ENCODE results near the gene KIF2C. TPM values are rescaled to one million over a fixed set of nuclear protein-coding genes. Genes with fewer than 3 reads are reported as not detected.
"Not testable (repeated sequence)": the region's sequence is repeated elsewhere in the genome, so short reads cannot be mapped to it uniquely, and the experiment has no call there.

Gene KIF2C
- total RNA-seq: 70.5 and 74.9 TPM in 2 replicates

DNA sequence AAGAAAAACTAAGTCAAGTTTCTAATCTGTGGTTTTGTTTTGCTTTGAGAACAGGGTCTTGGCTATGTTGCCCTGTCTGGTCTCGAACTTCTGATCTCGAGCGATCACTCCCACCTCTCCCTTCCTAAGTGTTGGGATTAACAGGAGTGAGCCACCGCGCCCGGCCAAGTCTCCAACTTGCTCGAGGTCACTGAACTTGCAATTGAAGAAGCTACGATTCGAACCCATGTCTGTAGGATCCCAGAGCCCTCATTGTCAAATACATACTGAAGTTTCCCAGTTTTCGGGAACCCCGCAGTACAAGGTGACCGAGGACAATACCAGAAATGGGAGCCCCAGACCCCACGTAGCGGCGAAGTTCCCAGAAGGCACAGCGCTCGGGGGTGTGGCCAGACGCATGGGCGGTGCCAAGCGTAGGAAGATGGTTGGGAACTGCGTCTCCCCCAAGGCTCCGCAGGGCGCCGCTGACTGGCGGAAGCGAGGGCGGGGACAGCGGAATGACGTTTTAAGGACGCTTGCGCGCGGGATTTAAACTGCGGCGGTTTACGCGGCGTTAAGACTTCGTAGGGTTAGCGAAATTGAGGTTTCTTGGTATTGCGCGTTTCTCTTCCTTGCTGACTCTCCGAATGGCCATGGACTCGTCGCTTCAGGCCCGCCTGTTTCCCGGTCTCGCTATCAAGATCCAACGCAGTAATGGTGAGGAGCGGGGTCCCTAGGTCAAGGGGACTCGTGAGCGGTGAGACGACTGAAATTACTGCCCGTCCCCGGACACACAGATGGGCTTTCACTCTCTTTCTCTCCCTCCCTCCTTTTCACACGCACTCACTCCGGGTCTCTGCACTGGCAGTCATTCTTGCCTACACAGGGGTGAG is at the start of gene KIF2C:
KIF2C (plus strand) TSS at position 531 of the 872 bp plus-strand sequence; CDS start at position 627, 96 bp downstream.
- intact Hi-C loops (cut with micrococcal nuclease): loop anchor here (1.0 to 2.0 kb wide), 11 partner anchors 8 to 947 kb away; partner anchors contain the start of genes AKR1A1, ARMH1, GPBP1L1 and MUTYH

DNA sequence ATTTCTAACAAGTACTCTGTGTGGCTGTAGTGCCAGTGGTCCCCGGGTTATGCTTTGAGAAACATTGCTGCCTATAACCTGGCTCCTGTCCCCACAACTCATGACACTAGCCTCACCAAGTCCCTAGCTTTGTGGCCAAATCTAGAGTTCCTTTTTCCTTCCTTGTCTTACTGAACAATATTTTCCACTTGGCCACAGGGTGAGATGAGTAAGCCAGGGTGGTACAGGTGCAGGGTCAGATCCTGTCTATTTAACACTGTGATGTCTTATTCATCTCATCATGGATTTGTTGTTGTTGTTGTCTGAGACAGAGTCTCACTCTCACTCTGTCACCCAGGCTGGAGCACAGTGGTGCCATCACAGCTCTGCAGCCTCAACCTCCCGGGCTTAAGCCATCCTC is 46.5 kb upstream of the KIF2C start:
- intact Hi-C loops (cut with micrococcal nuclease): no loop called here

DNA sequence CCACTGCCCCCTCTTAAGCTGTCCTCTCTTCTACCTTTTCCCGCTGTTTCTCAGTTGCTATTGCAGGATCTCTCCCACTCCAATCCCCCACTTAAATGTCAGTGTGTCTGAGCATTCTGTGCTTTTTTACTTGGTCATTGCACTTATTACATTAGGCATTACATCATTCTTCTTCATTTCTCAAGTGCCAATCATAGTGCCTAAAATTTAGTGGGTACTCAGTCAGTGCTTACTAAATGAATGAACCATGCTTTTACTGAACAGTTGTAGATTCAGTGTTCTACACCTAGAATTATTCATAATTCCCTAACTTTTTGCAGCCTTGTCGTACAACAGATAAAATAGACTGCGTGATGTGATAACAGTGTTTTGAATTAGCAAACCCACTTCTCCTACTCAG is 45.7 kb upstream of the KIF2C start:
- intact Hi-C loops (cut with micrococcal nuclease): no loop called here

DNA sequence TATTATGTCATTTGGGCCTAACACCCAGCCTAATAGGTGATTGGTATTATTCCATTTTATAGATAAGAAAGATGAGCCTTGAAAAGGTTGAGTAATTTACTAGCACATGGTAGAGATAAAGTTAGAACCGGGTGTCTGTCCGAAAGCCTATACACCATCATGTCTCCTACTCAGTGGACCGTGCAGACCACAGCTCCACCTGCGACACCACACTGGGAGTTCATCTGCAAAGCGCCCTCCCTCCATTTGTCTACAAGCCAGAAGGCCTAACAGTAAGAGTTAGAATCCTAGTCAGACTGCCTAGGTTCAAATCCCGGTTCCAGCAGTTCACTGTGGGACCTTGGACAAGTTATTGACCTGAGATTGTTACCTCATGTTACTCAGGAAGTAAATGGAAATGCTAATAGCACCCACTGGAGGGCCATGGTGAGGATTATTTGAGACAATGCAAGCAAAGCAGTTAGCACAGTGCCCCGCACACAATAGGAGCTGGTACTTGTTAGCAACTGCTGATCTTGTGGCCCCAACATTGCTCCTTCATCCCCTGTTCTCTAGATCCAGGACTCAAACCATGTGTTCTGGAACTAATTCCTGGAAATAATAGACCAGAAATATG is 44.7 kb upstream of the KIF2C start:
- intact Hi-C loops (cut with micrococcal nuclease): no loop called here

DNA sequence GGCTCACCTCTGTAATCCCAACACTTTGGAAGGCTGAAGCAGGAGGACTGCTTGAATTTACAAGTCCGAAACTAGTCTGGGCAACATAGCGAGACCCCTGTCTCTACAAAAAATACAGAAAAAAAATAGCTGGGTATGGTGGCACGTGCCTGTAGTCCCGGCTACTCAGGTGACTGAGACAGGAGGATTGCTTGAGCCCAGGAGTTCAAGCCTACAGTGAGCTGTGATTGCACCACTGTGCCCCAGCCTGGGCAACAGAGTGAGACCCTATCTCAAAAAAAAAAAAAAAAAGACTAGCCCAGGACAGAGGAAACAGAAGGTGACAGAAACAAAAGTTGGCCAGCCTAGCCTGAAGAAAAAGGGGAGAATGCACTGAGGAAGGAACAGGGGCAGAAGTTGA is 44.0 kb upstream of the KIF2C start:
- intact Hi-C loops (cut with micrococcal nuclease): no loop called here

DNA sequence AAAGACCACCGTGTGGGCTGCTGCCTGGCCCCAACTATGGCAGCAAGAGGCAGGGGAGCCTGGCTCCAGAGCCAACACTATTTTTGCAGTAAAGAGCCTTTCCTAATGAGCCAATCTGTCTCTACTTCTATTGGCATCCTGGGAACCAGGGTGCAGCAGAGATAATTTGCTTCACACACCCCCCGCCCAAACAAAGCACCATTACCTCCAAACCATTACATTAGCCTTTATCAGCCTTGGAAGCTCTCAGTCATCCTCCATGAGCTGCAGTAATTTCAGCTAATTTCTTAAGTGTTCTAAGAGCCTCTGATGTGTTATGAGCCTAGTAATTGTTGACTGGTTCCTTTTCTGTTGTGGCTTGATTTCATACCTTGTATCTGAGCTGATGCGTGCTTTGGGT is 43.5 kb upstream of the KIF2C start:
- intact Hi-C loops (cut with micrococcal nuclease): no loop called here

DNA sequence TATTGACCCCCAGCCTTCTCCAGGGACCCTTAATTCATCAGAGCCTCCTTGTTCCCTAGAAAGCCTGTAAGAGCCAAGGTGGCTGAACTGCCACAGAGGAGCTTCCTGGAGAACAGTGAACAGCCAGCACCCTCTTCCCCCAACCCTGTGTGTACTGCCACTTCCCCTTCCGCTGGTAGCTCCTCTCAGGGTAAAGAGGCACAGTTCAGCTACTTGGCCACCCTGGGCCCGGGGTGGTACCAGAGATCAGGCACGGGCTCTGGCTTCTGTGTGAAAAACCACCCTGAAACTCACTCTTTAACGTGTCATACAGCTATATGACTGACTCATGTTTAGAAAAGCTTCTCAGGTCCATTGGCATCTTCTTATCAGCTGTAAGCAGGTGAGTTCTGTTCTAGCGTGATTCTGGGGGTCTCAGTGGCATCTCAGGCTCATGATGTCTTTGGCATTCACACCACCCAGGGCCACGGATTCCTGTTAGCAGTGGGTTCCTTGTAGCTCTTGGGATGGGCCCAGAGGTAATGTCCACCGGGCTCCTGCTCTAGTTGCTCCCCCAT is 42.8 kb upstream of the KIF2C start:
- intact Hi-C loops (cut with micrococcal nuclease): no loop called here

DNA sequence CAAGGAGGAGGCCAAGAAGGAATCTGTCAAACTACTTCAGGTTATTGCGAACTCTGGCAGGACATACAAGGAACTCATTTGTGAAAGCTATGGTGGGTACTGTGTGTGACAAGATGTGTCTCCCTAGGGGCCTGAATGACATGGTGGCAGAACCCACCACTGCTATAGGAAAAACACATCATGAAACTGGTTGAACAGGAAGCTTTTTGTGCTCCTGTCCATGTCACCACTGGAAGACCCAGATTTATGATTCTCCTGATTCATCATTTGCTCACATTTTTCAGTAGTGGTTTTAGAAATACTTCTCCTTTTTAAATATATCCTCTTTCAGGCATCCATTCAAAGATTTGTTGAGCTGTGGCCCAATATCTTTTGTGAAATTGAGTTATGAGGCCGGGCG is 41.5 kb upstream of the KIF2C start:
- intact Hi-C loops (cut with micrococcal nuclease): no loop called here

DNA sequence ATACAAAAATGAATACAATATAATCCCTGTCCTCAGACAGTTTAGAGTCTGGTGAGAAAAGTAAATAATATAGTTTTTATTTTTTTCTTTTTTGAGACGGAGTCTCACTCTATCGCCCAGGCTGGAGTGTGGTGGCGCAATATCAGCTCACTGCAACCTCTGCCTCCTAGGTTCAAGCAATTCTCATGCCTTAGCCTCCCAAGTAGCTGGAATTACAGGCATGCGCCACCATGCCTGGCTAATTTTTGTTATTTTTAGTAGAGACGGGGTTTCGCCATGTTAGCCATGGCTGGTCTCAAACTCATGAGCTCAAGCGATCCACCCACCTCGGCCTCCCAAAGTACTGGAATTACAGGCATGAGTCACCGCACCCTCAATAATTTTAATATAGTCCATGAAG is 40.3 kb upstream of the KIF2C start:
- intact Hi-C loops (cut with micrococcal nuclease): not testable (repeated sequence)

DNA sequence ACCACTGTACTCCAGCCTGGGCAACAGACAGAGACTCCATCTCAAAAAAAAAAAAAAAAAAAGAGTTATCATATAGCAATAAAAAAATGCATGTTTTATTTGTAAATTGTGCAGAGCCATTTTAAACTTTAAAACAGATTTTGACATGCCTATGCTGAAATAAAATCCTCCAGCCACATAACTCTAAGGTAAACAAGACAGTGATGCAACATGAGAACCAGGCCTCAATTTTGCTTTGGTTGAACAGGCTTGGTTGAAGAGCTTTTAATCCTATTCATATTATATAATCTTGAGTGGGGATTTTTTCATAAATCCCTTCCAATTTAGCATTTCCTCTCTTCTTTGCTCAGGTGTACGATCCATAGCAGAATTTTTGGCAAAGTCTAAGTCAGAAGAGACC is 39.1 kb upstream of the KIF2C start:
- intact Hi-C loops (cut with micrococcal nuclease): no loop called here

DNA sequence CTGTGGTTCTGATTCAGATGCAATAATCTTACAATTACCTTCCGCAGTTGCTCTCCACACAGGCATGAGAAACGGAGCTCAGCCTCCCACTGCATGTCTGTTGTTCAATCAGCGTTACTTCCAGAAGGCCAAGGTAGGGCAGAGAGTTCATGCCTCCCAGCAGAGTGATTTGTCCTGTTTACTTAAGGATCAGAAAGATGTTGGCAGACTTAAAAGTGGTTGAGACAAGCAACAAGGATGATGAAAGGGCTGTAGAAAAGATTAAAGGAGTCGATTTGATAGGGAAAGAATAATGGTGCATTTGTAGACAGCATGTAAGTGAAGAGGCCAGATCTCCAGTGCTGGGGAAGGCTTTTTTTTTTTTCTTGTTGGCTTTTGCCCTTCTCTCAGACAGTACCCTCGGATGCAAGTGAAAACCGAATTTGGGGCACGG is 38.5 kb upstream of the KIF2C start:
- intact Hi-C loops (cut with micrococcal nuclease): no loop called here

DNA sequence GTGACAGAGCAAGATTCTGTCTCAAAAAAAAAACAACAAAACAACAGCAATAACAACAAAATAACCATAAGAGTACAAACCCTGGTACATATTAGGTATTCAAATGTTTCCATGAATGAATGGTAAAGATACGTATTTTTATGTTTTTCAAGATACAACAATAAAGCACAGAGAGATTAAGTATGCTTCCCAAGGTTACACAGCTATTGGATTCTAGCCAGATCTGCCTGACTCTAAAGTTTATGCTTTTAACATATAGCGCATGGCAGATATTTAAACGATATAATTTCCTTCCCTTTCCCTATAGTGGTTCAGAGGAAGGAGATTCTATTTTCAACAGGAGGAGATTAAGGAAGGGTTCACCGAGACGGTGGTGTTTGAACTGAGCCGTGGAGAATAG is 34.2 kb upstream of the KIF2C start:
- intact Hi-C loops (cut with micrococcal nuclease): no loop called here

DNA sequence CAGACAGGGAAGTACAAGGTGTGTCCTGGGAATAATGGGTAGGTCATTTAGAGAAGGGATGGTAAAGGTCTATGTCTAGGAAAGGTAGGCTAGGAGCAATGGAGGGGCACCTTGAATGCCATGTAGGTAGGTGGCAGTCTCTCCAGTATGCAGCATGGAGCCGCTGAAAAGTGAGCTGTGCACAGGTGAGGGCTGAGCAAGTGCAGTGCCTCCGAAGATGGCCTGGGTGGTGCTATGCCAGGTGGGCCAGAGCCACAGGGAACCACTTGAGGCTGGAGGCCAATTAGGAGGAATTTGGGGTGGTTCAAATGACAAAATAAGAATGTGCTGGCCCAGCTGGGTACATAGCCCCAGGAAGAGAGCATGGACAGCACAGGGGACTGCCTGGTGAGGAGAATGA is 33.7 kb upstream of the KIF2C start:
- intact Hi-C loops (cut with micrococcal nuclease): no loop called here

DNA sequence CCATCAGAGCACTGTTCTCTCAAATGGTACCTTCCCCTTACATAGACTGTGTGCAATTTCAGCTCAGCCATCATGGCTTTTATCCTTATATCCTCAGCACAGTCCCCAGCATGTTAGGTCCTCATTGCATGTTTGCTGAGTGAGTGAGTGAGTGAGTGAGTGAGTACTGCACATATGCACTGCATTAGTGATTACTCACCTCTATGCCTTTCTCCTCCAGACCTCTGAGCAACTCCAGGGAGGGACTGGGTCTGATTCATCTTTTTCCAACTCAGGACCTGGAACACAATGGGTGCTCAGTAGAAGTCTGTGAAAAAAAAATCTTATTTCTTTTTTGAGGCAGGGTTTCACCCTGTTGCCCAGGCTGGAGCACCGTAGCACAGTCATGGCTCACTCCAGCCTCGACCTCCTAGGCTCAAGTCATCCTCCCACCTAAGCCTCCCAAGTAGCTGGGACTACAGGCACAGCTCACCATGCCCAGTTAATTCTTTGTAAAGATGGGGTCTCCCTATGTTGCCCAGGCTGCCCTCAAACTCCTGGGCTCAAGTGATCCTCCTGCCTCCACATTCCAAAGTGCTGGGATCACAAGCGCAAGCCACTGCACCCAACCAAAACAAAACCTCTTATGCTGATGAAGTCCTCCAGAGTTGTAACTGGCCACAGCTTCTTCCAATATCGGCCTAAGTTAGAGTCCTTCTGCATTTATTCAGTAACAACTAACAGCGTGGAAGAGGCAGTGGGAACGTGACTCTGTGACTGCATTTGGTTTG is 32.3 kb upstream of the KIF2C start:
- intact Hi-C loops (cut with micrococcal nuclease): no loop called here

DNA sequence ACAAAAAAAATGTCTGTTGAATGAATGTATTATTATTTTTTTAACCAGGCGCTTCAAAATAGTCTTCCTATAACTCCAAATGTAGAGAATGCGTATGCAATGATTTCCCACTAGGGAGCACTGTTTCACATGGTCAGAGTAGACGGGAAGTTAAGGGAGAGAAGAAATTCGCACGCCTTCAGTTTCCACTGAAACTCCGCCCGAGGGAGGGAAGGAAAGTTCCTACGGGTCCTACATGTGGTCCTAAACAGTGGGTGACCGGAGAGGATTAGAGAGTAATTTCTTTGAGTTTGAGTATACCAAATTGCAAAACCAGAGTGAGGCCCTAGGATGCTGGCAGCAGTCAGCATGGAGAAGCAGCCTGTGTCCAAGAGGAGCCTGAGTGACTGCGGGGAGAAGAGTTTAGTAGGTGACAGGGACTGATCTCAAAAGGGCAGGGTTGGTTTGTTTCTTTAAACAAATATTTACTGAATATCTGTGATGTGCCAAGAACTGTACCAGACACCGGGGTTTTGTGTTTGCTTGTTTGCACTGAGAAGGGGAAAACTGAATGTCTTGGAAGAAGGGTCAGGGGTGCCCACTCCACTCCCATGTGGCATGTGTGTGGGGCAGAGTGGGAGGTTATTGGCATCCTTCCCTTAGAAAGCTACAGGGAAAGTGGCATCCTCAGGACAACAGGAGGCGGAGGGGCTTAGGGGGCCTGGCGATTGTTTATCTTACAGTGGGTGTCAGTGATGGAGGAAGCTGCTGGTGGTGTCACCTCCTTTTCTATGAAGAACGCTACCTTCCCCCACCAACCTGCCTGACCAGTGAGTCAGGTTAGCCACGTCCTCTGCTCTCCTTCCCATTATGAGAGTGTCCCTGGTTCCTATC is 31.4 kb upstream of the KIF2C start:
- intact Hi-C loops (cut with micrococcal nuclease): no loop called here

DNA sequence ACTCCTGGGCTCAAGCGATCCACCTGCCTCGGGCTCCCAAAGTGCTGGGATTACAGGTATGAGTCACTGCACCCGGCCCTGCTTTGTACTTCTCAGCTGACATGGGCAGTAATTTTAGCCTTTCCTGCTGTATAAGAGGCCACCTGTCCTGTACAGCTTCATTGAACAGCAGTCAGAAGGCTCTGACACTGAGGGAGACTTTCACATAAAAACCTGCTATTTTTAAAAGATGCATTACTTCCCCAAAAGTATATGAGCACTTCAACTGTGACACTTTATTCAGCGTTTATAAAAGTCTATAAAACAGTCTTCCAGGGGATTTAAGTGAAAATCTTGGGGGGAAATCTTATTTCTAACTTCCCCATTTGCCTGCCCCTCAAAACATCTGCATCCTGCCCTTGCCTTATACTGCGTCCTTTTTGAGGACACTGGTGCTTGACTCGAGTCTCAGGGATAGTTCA is 26.3 kb upstream of the KIF2C start:
- intact Hi-C loops (cut with micrococcal nuclease): no loop called here

DNA sequence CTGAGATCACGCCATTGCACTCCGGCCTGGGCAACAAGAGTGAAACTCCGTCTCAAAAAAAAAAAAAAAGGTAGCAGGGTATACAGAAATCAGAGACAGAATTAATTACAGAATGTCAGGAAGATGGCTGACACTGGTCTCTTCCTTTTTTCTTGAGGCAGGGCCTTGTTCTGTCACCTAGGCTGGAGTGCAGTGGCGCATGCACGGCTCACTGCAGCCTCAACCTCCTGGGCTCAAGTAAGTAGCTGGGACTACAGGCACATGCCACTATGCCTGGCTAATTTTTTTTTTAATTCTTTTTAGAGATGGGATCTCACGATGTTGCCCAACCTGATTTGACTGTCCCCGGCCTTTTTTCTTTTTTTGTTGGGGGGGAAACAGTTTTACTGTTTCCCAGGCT is 25.1 kb upstream of the KIF2C start:
- intact Hi-C loops (cut with micrococcal nuclease): loop anchor here (2.0 kb wide), 1 partner anchor 40 kb away; the partner anchor contains the start of genes ARMH1 and TMEM53

DNA sequence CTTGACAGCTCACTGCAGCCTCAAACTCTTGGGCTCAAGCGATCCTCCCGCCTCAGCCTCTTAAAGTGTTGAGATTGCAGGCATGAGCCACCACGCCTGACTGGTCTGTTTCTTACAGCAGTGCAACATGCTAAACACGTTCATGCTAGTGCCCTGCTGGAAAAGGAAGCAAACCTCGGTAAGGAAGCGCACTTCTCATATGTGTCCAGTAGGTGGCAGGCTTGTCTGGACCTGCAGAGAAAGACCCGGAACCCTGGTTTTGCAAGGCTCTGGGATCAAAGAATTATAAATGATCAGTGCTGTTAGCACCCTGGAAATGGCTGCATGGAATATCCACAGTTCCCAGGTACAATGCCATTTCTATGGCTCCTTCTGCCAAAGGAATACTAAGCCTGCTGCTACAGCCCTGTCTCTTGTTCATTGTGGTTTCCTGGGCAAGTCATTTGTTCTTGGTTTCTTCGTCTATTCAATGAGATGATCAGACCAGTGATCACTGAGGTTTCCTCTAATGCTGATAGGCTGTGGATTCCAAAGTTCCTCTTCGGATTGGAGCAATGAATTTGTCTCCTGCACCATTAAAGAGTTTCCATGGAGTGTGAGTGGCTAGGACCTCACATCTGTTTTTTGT is 24.6 kb upstream of the KIF2C start:
- intact Hi-C loops (cut with micrococcal nuclease): loop anchor here (1.0 to 5.0 kb wide), 4 partner anchors 14 to 296 kb away; partner anchors contain the start of genes ARMH1, HECTD3 and TMEM53

DNA sequence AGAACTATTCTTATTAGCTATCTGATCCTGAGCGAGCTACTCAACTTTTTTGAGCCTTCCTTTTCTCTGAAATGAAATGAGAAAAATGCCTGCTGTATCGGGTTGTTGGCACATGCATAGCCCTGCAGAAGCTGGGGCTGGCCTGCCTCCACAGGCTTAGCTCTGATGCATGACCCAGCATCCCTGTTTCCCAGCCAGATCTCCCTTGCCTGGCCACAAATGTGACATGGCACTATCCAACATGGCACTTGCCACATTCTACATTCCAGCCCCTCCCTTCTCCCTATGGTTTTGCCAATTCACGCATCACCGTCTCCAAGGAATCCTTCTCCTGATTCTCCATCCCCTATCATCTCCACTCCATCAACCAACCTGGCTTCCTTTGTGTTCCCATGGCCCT is 22.5 kb upstream of the KIF2C start:
- intact Hi-C loops (cut with micrococcal nuclease): loop anchor here (5.0 kb wide), 1 partner anchor 85 kb away; no protein-coding TSS in a partner anchor

DNA sequence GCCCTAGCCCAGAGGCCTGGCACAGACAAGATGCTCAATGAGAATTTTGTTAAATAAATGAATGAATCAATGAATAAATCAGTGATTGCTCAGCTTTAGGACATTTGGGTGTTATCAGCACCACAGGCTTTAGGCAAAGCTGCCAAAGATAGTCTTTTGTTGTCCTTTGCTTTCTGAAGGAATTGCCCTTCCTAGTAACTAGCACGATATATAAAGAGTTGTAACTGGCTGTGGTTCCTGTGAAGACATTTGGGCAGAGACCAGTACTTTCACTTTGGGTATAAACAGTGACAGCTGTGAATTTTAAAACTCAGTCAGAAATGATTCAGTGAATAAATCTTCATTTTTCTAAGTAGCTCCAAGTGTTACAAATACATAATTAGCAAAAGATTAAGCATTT is 22.0 kb upstream of the KIF2C start:
- intact Hi-C loops (cut with micrococcal nuclease): loop anchor here (5.0 kb wide), 1 partner anchor 85 kb away; no protein-coding TSS in a partner anchor

Measured in T-helper 1 cell treated with Interleukin-12 subunit alpha and Interleukin-12 subunit beta and Interleukin-4 antibody, amounts not matched to agents 30 ng/mL and 1 ng/mL, for 36 hours (primary cell).